HEK293 (cell line): ENCODE measurements around the gene LHFPL4.

Source experiments
- CTCF ChIA-PET: fragments of 350-600 bp; formaldehyde crosslinking; extraction: SDS; loops from one replicate; lab custom pipeline; 2021; ENCODE audit warnings: antibody characterized with exemption; lab: Yijun Ruan, JAX
- POLR2A ChIA-PET: fragments of 300-600 bp; formaldehyde crosslinking; extraction: SDS; loops from one replicate; lab custom pipeline; 2020; ENCODE audit warnings: antibody characterized with exemption, inconsistent platforms; lab: Yijun Ruan, JAX
- H3K27ac ChIP-seq: fragments of 200-500 bp; sonication (Bioruptor generic); 2 replicates; pipeline ENCODE4 v1.5.1; 2014; ENCODE audit warnings: low read depth, low read length, control low read depth, inconsistent platforms; ENCODE audit errors: extremely low read depth
- H3K36me3 ChIP-seq, 2 experiments: fragments of 200-500 bp in 1 of 2; sonication (Bioruptor generic) in 1 of 2; 1 replicate in 1 of 2; 2 replicates in 1 of 2; pipeline ENCODE4 v1.5.1; 2014 to 2017; ENCODE audit warnings: inconsistent platforms in 2 of 2, low read length in 2 of 2; ENCODE audit not compliant: control insufficient read depth in 2 of 2, insufficient read depth in 1 of 2
- H3K4me1 ChIP-seq: fragments of 200-500 bp; sonication (Bioruptor generic); 2 replicates; pipeline ENCODE4 v1.5.1; 2014; ENCODE audit warnings: mild to moderate bottlenecking, low read length, inconsistent platforms; ENCODE audit not compliant: control insufficient read depth, insufficient read depth
- H3K4me3 ChIP-seq: 2 replicates; pipeline ENCODE4 v1.5.1; 2011; ENCODE audit warnings: low read depth, mild to moderate bottlenecking, control low read depth, low read length, moderate library complexity
- H3K9me3 ChIP-seq: fragments of 200-500 bp; sonication (Bioruptor generic); 2 replicates; pipeline ENCODE4 v1.5.1; 2014; ENCODE audit warnings: low read depth, low read length, inconsistent platforms; ENCODE audit not compliant: control insufficient read depth, insufficient read depth
- ELK4 ChIP-seq: IDR thresholded peaks from 2 replicates; pipeline ENCODE4 v1.6.1; 2011; ENCODE audit warnings: mild to moderate bottlenecking, low read depth, low read length, borderline replicate concordance
- HOXA7 ChIP-seq: sonication (generic); formaldehyde crosslinking; IDR thresholded peaks from 2 replicates; pipeline ENCODE4 v1.8.1; 2022; ENCODE audit warnings: missing genetic modification reagents, borderline replicate concordance
- INSM2 ChIP-seq: fragments of 450-650 bp; formaldehyde crosslinking; IDR thresholded peaks from 2 replicates; pipeline ENCODE4 v1.5.1; 2016; ENCODE audit warnings: missing biosample characterization, missing genetic modification characterization
- REST ChIP-seq: fragments of 450-650 bp; formaldehyde crosslinking; IDR thresholded peaks from 2 replicates; pipeline ENCODE4 v1.5.1; 2016; ENCODE audit warnings: missing biosample characterization, missing genetic modification characterization
- SETDB1 ChIP-seq: IDR thresholded peaks from one replicate; pipeline ENCODE4 v1.6.1; 2017; ENCODE audit warnings: mild to moderate bottlenecking, low read length, moderate library complexity, mixed read lengths; ENCODE audit not compliant: insufficient read length
- ZBTB26 ChIP-seq: fragments of 450-650 bp; formaldehyde crosslinking; optimal IDR thresholded peaks from 2 replicates; pipeline ENCODE3; 2016; ENCODE audit warnings: missing biosample characterization, mild to moderate bottlenecking, missing genetic modification characterization
- ZFP41 ChIP-seq: fragments of 450-650 bp; formaldehyde crosslinking; IDR thresholded peaks from 2 replicates; pipeline ENCODE4 v1.5.1; 2016; ENCODE audit warnings: missing biosample characterization, missing genetic modification characterization, borderline replicate concordance
- ZNF10 ChIP-seq: fragments of 450-650 bp; formaldehyde crosslinking; IDR thresholded peaks from 2 replicates; pipeline ENCODE4 v1.5.1; 2017; ENCODE audit warnings: missing biosample characterization, missing genetic modification characterization
- ZNF138 ChIP-seq: fragments of 450-650 bp; formaldehyde crosslinking; IDR thresholded peaks from 2 replicates; pipeline ENCODE4 v1.5.1; 2016; ENCODE audit warnings: missing biosample characterization, missing genetic modification characterization, borderline replicate concordance
- ZNF18 ChIP-seq: fragments of 450-650 bp; formaldehyde crosslinking; IDR thresholded peaks from 2 replicates; pipeline ENCODE4 v1.5.1; 2016; ENCODE audit warnings: missing biosample characterization, missing genetic modification characterization
- ZNF202 ChIP-seq: fragments of 450-650 bp; formaldehyde crosslinking; IDR thresholded peaks from 2 replicates; pipeline ENCODE4 v1.5.1; 2016; ENCODE audit warnings: missing biosample characterization, missing genetic modification characterization, borderline replicate concordance
- ZNF404 ChIP-seq: fragments of 450-650 bp; formaldehyde crosslinking; IDR thresholded peaks from 2 replicates; pipeline ENCODE4 v1.5.1; 2017; ENCODE audit warnings: missing biosample characterization, missing genetic modification characterization
- ZNF48 ChIP-seq: fragments of 450-650 bp; formaldehyde crosslinking; IDR thresholded peaks from 2 replicates; pipeline ENCODE4 v1.5.1; 2016; ENCODE audit warnings: missing biosample characterization, missing genetic modification characterization
- ZNF558 ChIP-seq: fragments of 450-650 bp; formaldehyde crosslinking; IDR thresholded peaks from 2 replicates; pipeline ENCODE4 v1.5.1; 2016; ENCODE audit warnings: missing biosample characterization, missing genetic modification characterization
- ZNF585B ChIP-seq: fragments of 450-650 bp; formaldehyde crosslinking; IDR thresholded peaks from 2 replicates; pipeline ENCODE4 v1.5.1; 2016; ENCODE audit warnings: missing biosample characterization, missing genetic modification characterization
- ZNF610 ChIP-seq: fragments of 450-650 bp; formaldehyde crosslinking; IDR thresholded peaks from 2 replicates; pipeline ENCODE4 v1.5.1; 2016; ENCODE audit warnings: missing biosample characterization, missing genetic modification characterization, borderline replicate concordance
- ZNF707 ChIP-seq: fragments of 450-650 bp; formaldehyde crosslinking; IDR thresholded peaks from 2 replicates; pipeline ENCODE4 v1.5.1; 2016; ENCODE audit warnings: missing biosample characterization, missing genetic modification characterization
- TF ChIP-seq, protein P1 (sequence below): fragments of 450-650 bp; formaldehyde crosslinking; conservative IDR thresholded peaks from 2 replicates; pipeline ENCODE4 v1.5.1; 2016; ENCODE audit warnings: low read depth, missing biosample characterization, missing genetic modification characterization

LHFPL4 gene

DNA sequence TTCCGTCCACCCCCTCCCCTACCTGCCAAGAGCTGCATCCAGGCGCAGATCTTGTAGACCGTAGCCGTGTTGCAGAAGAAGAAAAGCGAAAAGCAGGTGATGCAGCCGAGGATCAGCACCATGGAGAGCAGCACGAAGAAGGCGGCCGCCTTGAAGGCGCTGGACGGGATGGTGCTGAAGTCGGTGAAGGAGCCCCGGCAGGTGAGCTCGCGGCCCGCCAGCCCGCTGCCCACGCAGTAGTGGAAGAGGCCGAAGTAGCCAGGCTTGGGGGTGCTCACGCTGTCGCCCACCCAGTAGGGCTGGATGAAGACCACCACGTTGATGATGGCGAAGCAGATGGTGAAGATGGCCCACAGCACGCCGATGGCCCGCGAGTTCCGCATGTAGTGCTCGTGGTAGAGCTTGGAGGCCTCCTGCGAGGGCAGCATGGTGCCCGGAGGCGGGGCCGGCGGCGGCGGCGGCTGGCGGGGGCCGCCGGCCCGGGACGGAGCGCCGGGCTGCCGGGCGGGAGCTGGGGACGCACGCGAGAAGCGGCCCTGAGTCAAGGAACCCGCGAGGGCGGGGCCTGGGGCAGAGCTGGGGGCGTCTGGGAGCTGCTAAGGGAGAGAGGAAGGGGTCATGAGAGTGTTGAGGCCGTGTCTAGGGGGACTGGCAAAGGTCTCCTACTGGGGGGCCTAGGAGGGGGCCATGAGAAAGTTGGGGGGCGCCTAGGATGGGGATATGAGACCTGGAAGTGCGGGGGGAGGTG is 1.2 kb downstream of the LHFPL4 start:
- ChIA-PET POLR2A (no interaction called here), CTCF (no interaction called here)
- no peak overlapping the region for H3K4me3 ChIP-seq
- no peaks in the 10 kb centered on the region; a peak in 1 of 3 replicates for H3K36me3 ChIP-seq
- no peaks in the 10 kb centered on the region for H3K4me1 ChIP-seq
- no peaks in the 10 kb centered on the region for H3K9me3 ChIP-seq
- TF ChIP-seq ZNF404 (tag by site-specific recombination) (no peak), ZNF610 (tag by site-specific recombination) (no peak), ZNF48 (no peak), ZNF585B (no peak), REST (tag by site-specific recombination) (peak; percentile 98), ZNF707 (tag by site-specific recombination) (no peak), ZNF202 (0 out of 2 replicates have a peak, but pooled peaks have one; percentile 59), ZNF558 (no peak), ZNF138 (no peak), SETDB1 (no peak), ZBTB26 (no peak), ZNF18 (no peak), ZNF10 (peak; percentile 79), ELK4 (no peak), HOXA7 (CRISPR knock-in tag) (no peak), ZFP41 (tag by site-specific recombination) (no peak), INSM2 (tag by site-specific recombination) (no peak)
- TF ChIP-seq, protein P1, sequence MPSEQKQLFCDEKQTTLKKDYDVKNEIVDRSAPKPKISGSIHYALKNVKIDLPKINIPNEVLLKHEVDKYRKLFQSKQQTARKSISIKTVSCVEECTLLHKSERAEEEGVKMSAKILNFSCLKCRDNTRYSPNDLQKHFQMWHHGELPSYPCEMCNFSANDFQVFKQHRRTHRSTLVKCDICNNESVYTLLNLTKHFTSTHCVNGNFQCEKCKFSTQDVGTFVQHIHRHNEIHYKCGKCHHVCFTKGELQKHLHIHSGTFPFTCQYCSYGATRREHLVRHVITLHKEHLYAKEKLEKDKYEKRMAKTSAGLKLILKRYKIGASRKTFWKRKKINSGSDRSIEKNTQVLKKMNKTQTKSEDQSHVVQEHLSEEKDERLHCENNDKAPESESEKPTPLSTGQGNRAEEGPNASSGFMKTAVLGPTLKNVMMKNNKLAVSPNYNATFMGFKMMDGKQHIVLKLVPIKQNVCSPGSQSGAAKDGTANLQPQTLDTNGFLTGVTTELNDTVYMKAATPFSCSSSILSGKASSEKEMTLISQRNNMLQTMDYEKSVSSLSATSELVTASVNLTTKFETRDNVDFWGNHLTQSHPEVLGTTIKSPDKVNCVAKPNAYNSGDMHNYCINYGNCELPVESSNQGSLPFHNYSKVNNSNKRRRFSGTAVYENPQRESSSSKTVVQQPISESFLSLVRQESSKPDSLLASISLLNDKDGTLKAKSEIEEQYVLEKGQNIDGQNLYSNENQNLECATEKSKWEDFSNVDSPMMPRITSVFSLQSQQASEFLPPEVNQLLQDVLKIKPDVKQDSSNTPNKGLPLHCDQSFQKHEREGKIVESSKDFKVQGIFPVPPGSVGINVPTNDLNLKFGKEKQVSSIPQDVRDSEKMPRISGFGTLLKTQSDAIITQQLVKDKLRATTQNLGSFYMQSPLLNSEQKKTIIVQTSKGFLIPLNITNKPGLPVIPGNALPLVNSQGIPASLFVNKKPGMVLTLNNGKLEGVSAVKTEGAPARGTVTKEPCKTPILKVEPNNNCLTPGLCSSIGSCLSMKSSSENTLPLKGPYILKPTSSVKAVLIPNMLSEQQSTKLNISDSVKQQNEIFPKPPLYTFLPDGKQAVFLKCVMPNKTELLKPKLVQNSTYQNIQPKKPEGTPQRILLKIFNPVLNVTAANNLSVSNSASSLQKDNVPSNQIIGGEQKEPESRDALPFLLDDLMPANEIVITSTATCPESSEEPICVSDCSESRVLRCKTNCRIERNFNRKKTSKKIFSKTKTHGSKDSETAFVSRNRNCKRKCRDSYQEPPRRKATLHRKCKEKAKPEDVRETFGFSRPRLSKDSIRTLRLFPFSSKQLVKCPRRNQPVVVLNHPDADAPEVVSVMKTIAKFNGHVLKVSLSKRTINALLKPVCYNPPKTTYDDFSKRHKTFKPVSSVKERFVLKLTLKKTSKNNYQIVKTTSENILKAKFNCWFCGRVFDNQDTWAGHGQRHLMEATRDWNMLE (tag by site-specific recombination) = no peak
- TF ChIP-seq, all 188 proteins: peak for 3
- H3K27ac ChIP-seq = no peak overlapping the region
